Liver (tissue), 3 donors: ENCODE results near the gene IAPP.

Experiments
- CTCF ChIP-seq: fragments of 150-350 bp; IDR thresholded peaks from 2 replicates; pipeline ENCODE4 v1.5.1; 2017; ENCODE audit warnings: improper control_type of control experiment, low read depth, low read length; ENCODE audit not compliant: missing input control
- NR2F2 ChIP-seq: IDR thresholded peaks from 2 replicates; pipeline ENCODE4 v1.6.1; 2016; ENCODE audit warnings: antibody characterized with exemption
- donor health status: healthy.
- donor health status: healthy.

DNA sequence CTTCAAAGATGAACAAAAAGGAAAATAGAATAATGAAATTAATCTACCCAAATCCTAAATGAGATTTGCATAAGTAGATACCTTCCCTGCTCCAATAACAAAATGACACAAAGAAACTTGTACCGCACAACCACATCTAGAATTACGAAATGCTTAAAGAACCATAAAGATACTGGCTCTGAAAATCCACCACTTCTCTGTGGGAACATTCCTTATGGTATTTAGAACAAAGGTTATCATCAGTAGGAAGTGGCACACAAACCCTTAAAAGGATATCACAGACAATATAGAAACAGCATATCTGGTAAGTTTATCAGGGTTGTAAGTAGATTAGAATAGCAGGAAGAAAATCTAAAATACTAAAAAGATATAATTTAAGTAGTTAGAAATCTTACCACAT lies 11.6 kb downstream of the IAPP start:
- TF ChIP-seq CTCF (no peak), NR2F2 (no peak)
